GM13977 (cell line): ENCODE data around the gene GAPDH.
A peak's percentile ranks its signal among the peaks of the same experiment; 100 is the strongest.
"Not testable (repeated sequence)": the region's sequence is repeated elsewhere in the genome, so short reads cannot be mapped to it uniquely, and the experiment has no call there.

ENCODE experiments used
- DNase-seq: peaks from one replicate; pipeline ENCODE4 v3.0.0; 2012; ENCODE audit warnings: low spot score
- CTCF ChIP-seq: IDR thresholded peaks from 2 replicates; pipeline ENCODE4 v1.5.1; 2012; ENCODE audit warnings: mild to moderate bottlenecking, control low read depth; ENCODE audit not compliant: insufficient read depth; ENCODE audit errors: extremely low read depth, missing control alignments
- in situ Hi-C: fragments of 300-500 bp; cut with MboI; formaldehyde crosslinking; loops from one replicate; pipeline ENCODE4 v1.12.0; 2022; ENCODE audit warnings: low sequenced_read_pairs, low pct_unique_long_range_greater_than_20kb, mixed read lengths, inconsistent platforms; ENCODE audit not compliant: unreplicated experiment

The GAPDH gene

DNA sequence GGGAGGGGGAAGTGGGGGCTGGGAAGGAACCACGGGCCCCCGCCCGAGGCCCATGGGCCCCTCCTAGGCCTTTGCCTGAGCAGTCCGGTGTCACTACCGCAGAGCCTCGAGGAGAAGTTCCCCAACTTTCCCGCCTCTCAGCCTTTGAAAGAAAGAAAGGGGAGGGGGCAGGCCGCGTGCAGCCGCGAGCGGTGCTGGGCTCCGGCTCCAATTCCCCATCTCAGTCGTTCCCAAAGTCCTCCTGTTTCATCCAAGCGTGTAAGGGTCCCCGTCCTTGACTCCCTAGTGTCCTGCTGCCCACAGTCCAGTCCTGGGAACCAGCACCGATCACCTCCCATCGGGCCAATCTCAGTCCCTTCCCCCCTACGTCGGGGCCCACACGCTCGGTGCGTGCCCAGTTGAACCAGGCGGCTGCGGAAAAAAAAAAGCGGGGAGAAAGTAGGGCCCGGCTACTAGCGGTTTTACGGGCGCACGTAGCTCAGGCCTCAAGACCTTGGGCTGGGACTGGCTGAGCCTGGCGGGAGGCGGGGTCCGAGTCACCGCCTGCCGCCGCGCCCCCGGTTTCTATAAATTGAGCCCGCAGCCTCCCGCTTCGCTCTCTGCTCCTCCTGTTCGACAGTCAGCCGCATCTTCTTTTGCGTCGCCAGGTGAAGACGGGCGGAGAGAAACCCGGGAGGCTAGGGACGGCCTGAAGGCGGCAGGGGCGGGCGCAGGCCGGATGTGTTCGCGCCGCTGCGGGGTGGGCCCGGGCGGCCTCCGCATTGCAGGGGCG is at the start of gene GAPDH:
GAPDH (plus strand) TSS at position 595 of the 772 bp plus-strand sequence. CDS start 316 bp downstream, outside the sequence.
- TF ChIP-seq CTCF: no peak
- in situ Hi-C loops: loop anchor here (10.0 kb wide), 1 partner anchor 109 kb away; no protein-coding TSS in a partner anchor
- peak; percentile 97 for DNase-seq

GRCh38 chr12:6488240-6488639 is 46.1 kb upstream of the GAPDH start:
- in situ Hi-C loops: no loop called here

GRCh38 chr12:6489449-6489848 is 44.9 kb upstream of the GAPDH start:
- no peak for DNase-seq
- in situ Hi-C loops: no loop called here
- no peak for TF ChIP-seq CTCF

More at GRCh38 chr12:6488240-6488639, 46.1 kb upstream of the GAPDH start:
- TF ChIP-seq CTCF: no peak
- no peak for DNase-seq

DNA sequence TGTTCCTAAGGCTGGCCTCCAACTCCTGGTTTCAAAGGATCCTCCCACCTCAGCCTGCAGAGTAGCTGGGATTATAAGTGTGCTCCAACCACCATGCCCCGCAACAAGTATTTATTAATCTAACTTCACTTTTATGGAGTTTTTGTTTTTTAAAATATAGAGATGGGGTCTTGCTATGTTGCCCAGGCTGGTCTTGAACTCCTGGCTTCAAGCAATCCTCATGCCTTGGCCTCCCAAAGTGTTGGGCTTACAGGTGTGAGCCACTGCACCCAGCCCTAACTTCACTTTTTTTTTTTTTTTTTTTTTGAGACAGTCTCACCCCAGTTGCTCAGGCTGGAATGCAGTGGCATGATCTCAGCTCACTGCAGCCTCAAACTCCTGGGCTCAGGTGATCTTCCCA is 43.6 kb upstream of the GAPDH start:
- in situ Hi-C loops, DNase-seq: not testable (repeated sequence)

GRCh38 chr12:6492838-6493496 is 41.4 kb upstream of the GAPDH start, which contains the start of gene MRPL51:
MRPL51 (minus strand) TSS chr12:6493262; CDS start chr12:6493136, 126 bp downstream.
- DNase-seq: peak; percentile 90
- in situ Hi-C loops: no loop called here
- TF ChIP-seq CTCF: no peak

DNA sequence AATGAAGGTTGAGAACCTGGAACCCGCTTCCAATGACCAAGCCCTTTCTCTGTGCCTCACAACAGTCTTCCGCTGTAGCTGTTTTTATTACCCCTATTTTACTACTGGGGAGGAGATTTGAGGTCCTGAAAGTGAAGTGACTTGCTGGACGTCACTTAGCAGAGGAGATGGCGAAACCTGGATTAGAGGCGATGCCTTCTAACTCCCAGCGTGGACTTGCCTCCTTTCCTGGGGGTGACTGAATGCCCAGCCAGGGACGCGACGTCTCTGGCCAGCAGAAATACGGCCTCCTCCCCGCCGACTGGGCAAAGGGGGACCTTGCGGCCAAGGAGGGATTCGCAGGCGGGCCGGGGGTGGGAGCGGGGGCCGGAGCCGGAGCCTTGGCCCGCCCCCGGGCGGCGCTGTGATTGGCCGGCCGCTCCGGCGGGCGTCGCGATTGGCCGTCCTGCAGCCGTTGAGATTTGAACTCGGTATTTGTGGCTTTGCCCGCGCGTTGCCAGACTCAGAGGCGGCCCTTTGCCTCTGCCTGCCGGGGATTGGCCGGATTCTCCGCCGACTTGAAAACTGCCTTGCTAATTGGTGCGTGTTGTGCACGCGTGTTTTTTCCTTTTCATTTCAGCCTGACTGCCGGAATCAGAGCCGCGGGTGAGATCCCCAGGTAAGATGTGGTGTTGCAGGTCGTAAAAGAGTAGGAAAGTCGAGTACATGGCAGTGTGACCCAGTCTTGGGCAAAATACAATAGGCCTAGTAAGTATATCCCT is 40.6 kb upstream of the GAPDH start, which contains the start of gene NCAPD2:
NCAPD2 (plus strand) TSS at position 606 of the 761 bp plus-strand sequence. CDS start 997 bp downstream, outside the sequence.
- in situ Hi-C loops: no loop called here
- DNase-seq: peak; percentile 95
- TF ChIP-seq CTCF: no peak
